HEK293T (cell line): Measurements from ENCODE around the gene RNF213.

ENCODE experiments used
- BHLHE40 ChIP-seq: fragments of 450-650 bp; IDR thresholded peaks from 2 replicates; pipeline ENCODE4 v1.6.1; 2016; ENCODE audit warnings: mild to moderate bottlenecking, moderate library complexity, borderline replicate concordance
- ELF4 ChIP-seq: fragments of 450-650 bp; IDR thresholded peaks from 2 replicates; pipeline ENCODE4 v1.6.1; 2017; ENCODE audit warnings: antibody characterized with exemption
- FOXA1 ChIP-seq: fragments of 450-650 bp; IDR thresholded peaks from 2 replicates; pipeline ENCODE4 v1.6.1; 2016; ENCODE audit warnings: mild to moderate bottlenecking
- FOXK2 ChIP-seq: fragments of 450-650 bp; IDR thresholded peaks from 2 replicates; pipeline ENCODE4 v1.6.1; 2016; ENCODE audit warnings: mild to moderate bottlenecking
- FOXM1 ChIP-seq: fragments of 450-650 bp; IDR thresholded peaks from 2 replicates; pipeline ENCODE4 v1.6.1; 2017; ENCODE audit warnings: mild to moderate bottlenecking, borderline replicate concordance
- HDGF ChIP-seq: fragments of 450-650 bp; IDR thresholded peaks from 2 replicates; pipeline ENCODE4 v1.6.1; 2017; ENCODE audit warnings: antibody characterized with exemption, borderline replicate concordance
- NFRKB ChIP-seq: fragments of 450-650 bp; IDR thresholded peaks from 2 replicates; pipeline ENCODE4 v1.6.1; 2016; ENCODE audit warnings: mild to moderate bottlenecking, moderate library complexity
- SP1 ChIP-seq: fragments of 450-650 bp; IDR thresholded peaks from 2 replicates; pipeline ENCODE4 v1.6.1; 2017
- TARDBP ChIP-seq: fragments of 450-650 bp; IDR thresholded peaks from 2 replicates; pipeline ENCODE4 v1.6.1; 2016
- TF ChIP-seq, protein P1 (sequence below): fragments of 450-650 bp; IDR thresholded peaks from 2 replicates; pipeline ENCODE4 v1.6.1; 2016

DNA sequence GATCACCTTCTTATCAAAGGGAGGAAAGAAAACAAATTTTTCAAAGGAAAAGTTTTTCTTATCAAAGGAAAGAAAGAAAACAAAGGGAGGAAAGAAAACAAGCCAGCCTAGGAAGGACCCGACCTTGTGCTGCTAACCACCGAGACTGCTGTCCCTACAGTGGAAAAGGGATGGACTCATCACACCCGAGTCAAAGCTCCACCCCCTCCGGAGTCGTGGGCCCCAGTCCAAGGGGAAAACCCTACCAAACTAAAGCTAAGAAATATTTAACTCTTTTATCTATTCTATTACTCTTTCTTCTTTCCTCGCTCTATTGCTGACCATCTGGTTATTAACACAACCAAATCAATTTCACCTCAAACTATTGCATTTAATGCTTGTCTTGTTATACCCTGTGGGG is 148.2 kb downstream of the RNF213 start:
- no peak for TF ChIP-seq FOXM1
- no peak for TF ChIP-seq ELF4
- no peak for TF ChIP-seq HDGF
- no peak for TF ChIP-seq TARDBP
- TF ChIP-seq SP1 = no peak
- no peak for TF ChIP-seq BHLHE40
- TF ChIP-seq NFRKB = no peak
- no peak for TF ChIP-seq FOXK2
- no peak for TF ChIP-seq FOXA1
- TF ChIP-seq, protein P1, sequence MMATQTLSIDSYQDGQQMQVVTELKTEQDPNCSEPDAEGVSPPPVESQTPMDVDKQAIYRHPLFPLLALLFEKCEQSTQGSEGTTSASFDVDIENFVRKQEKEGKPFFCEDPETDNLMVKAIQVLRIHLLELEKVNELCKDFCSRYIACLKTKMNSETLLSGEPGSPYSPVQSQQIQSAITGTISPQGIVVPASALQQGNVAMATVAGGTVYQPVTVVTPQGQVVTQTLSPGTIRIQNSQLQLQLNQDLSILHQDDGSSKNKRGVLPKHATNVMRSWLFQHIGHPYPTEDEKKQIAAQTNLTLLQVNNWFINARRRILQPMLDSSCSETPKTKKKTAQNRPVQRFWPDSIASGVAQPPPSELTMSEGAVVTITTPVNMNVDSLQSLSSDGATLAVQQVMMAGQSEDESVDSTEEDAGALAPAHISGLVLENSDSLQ = no peak
